Uterus (tissue), 2 donors: ENCODE data around the gene ATXN10.

Experiments used
- POLR2A ChIP-seq, 2 donors: fragments of 450-650 bp; IDR thresholded peaks; one replicate each; pipeline ENCODE4 v1.6.1; 2016; ENCODE audit warnings: antibody characterized with exemption in 2 of 2, mild to moderate bottlenecking in 1 of 2, moderate library complexity in 1 of 2
- TF ChIP-seq, protein P1 (sequence below), 4 experiments: fragments of 200-600 bp in 2 of 4; fragments of 450-650 bp in 2 of 4; sonication (generic) in 2 of 4; IDR thresholded peaks; one replicate each; pipeline ENCODE4 v1.5.1; 2016 to 2019; ENCODE audit warnings: antibody characterized with exemption in 4 of 4, mild to moderate bottlenecking in 2 of 4, moderate library complexity in 1 of 4

DNA sequence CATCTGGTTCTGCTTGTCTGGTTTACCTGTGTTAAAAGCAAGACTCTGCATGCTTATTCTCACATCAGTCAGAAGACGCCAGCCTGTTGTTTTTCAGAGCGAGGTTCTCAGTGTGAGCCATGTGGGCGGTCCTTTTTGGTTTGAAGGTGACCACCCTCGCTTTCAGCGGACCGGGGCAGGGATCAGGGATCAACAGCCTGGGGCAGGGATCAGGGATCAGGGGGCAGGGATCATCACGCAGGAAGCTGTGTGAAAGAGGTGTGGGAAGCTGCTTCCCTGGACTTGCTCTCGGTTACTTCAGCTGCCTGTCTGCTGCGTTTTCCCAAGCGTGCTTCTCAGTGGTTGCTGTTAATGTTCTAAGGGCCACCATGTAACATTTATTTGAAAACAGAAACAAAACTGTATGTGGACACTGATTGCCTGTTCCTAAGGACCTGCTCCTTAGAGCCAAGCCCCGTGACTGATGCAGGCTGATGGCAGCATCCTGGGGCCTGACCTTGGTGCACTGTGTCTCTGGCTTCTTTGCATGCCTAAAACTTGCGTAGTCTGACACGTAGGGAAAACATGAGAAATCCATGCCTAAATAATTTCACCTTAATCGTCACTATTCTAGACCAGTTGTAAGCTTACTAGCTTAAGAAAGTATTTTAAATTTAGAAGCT lies 146.9 kb downstream of the ATXN10 start:
- TF ChIP-seq, protein P1, sequence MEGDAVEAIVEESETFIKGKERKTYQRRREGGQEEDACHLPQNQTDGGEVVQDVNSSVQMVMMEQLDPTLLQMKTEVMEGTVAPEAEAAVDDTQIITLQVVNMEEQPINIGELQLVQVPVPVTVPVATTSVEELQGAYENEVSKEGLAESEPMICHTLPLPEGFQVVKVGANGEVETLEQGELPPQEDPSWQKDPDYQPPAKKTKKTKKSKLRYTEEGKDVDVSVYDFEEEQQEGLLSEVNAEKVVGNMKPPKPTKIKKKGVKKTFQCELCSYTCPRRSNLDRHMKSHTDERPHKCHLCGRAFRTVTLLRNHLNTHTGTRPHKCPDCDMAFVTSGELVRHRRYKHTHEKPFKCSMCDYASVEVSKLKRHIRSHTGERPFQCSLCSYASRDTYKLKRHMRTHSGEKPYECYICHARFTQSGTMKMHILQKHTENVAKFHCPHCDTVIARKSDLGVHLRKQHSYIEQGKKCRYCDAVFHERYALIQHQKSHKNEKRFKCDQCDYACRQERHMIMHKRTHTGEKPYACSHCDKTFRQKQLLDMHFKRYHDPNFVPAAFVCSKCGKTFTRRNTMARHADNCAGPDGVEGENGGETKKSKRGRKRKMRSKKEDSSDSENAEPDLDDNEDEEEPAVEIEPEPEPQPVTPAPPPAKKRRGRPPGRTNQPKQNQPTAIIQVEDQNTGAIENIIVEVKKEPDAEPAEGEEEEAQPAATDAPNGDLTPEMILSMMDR (IDR thresholded peaks at IDR 0.05) = no peak
- TF ChIP-seq POLR2A (IDR thresholded peaks at IDR 0.05) = no peak
